ENCODE data around the gene SH3PXD2B.

SH3PXD2B gene

GRCh38 chr5:172454358-172455086 lies at the start of gene SH3PXD2B:
TSS of gene SH3PXD2B (minus strand) at chr5:172454525. CDS start at chr5:172454352, 173 bp downstream.
- peak; percentile 87 for DNase-seq

GRCh38 chr5:172502969-172503368 lies 48.6 kb upstream of the SH3PXD2B start:
- peak; percentile 72 for DNase-seq

- DNase-seq, result no peak
These were observed 48.1 kb upstream of the SH3PXD2B start for GRCh38 chr5:172502410-172502809.

GRCh38 chr5:172501708-172502320 lies 47.5 kb upstream of the SH3PXD2B start:
- DNase-seq, result no peak

GRCh38 chr5:172499287-172499686 lies 45.0 kb upstream of the SH3PXD2B start:
- no peak for DNase-seq

GRCh38 chr5:172498431-172499129 lies 44.3 kb upstream of the SH3PXD2B start:
- DNase-seq, result no peak

GRCh38 chr5:172497591-172498255 lies 43.4 kb upstream of the SH3PXD2B start:
- no peak for DNase-seq

GRCh38 chr5:172496671-172497371 lies 42.5 kb upstream of the SH3PXD2B start:
- no peak for DNase-seq

GRCh38 chr5:172494630-172495505 lies 40.5 kb upstream of the SH3PXD2B start:
- DNase-seq, result no peak

- DNase-seq, result no peak
These were observed 39.6 kb upstream of the SH3PXD2B start for GRCh38 chr5:172493906-172494305.

- no peak for DNase-seq
These were observed 39.1 kb upstream of the SH3PXD2B start for GRCh38 chr5:172493461-172493860.

- no peak for DNase-seq
These were observed 38.7 kb upstream of the SH3PXD2B start for GRCh38 chr5:172493002-172493401.

GRCh38 chr5:172492097-172492840 lies 37.9 kb upstream of the SH3PXD2B start:
- DNase-seq, result no peak

GRCh38 chr5:172491481-172491880 lies 37.2 kb upstream of the SH3PXD2B start:
- DNase-seq, result peak; percentile 53

GRCh38 chr5:172490514-172491461 lies 36.5 kb upstream of the SH3PXD2B start:
- DNase-seq, result peak; percentile 46

- DNase-seq, result no peak
These were observed 33.9 kb upstream of the SH3PXD2B start for GRCh38 chr5:172488221-172488620.

- DNase-seq, result no peak
These were observed 33.3 kb upstream of the SH3PXD2B start for GRCh38 chr5:172487671-172488070.

GRCh38 chr5:172486912-172487311 lies 32.6 kb upstream of the SH3PXD2B start:
- no peak for DNase-seq

GRCh38 chr5:172486451-172486850 lies 32.1 kb upstream of the SH3PXD2B start:
- no peak for DNase-seq
